HT1080 (cell line): Measurements from ENCODE around the gene COL4A3. TPM values are rescaled to one million over a fixed set of nuclear protein-coding genes. Genes with fewer than 3 reads are reported as not detected.
"Not testable (repeated sequence)": the region's sequence is repeated elsewhere in the genome, so short reads cannot be mapped to it uniquely, and the experiment has no call there.

Source experiments
- DNase-seq: peaks from one replicate; pipeline ENCODE4 v3.0.0-alpha.2; 2015; ENCODE audit warnings: low read depth
- total RNA-seq: library from RNA; depleted of rRNA; stranded (reverse); fragments of >200 nt; shearing (Covaris generic); gene quantifications from 2 replicates; pipeline ENCODE4 v1.2.3, GENCODE V29; 2014

The COL4A3 gene
- total RNA-seq, 1 experiment from 2014 or later, result not detected

DNA sequence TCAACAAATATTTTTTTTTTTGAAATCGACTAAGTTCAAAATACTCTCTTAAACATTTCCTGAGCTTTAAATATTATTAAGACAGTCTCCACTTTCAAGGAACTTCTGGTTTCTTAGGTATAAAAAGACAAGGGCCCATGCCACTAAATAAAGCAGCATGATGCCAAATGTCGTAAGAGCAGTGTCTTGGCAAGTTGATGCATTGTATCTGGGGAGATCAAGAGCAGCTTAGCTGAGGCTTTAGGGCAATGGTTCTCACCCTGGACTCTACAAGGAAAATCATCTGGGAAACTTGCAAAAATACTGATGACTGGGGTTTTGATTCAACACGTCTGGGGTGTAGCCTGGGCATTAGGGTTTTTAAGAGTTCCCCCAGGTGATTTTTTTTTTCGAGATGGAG lies 41.3 kb downstream of the COL4A3 start:
- DNase-seq, result no peak

GRCh38 chr2:227206406-227206805 lies 42.0 kb downstream of the COL4A3 start:
- no peak for DNase-seq

- no peak for DNase-seq
Measured at GRCh38 chr2:227207573-227207972, 43.1 kb downstream of the COL4A3 start.

DNA sequence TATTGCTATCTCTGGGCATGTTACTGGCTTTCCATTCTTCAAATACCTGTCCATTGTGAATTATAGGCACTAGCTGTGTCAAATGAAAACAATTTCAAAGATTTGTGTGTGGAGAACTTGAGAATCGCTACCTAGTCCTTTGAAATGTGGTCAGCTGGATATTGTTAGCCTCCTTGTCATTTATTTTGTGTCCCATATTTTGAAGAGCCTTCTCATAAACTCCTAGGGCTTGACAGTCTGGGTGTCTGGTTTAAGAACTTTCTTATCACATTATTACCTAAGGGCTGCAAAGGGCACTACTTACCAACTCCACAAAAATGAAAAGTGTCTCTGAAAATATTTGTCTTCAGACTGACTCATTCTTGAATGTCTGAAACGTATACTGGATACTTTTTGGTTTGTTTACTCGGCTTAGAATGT lies 50.2 kb downstream of the COL4A3 start:
- no peak for DNase-seq

DNA sequence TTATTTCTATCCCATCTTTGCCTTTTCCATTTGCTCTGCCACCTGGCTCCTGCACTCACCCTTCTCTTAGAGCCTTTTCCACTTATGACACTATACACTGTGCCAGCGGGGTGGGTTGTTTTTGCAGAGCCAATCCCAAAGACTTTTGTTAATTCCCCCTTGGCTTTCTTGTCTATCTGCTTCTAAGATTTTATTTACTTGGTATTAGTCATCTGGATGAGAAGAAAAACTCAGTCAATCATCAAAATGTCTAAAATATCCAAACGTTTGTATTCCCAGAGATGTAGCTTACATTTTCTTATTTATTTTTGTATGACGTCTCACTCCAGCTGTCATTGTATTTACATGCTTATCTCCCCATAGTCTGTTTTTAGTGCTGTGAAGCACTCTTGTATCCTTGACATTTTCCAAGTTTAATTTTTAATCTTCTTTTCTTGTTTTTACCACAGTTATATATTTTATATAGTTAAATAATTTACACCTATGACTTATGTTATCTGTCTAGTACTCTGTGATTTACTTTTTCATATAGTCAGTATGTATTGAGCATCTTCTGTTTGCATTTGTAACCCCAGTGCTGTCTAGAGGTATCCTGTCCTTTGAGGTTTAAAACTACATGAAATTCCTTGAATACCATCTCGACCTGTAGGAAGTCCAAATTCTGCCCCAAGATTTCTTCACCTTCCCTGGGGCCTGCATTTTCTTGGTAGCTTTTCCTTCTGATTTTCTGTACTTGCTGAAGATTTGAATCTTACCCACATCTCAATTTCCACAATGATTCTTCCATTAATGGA lies 55.1 kb downstream of the COL4A3 start:
- DNase-seq, result no peak

DNA sequence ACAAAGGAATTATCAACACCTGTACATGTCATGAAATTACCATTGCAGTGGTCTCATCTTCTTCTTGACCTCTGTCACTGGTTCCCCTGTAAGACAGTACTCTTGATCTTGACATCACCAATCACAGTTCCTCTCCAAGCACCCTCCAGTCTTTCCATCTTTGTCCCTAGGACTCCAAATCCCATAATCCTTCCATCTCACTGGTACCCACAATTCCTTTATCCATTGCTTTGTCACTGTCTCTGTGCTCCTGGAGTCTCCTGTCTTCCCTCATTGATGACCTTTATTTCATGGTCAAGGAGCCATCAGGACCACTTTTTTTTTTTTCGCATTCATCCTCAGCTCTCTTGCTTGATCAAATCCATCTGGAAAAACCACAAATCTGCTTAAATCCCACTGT lies 56.7 kb downstream of the COL4A3 start:
- DNase-seq, result no peak

DNA sequence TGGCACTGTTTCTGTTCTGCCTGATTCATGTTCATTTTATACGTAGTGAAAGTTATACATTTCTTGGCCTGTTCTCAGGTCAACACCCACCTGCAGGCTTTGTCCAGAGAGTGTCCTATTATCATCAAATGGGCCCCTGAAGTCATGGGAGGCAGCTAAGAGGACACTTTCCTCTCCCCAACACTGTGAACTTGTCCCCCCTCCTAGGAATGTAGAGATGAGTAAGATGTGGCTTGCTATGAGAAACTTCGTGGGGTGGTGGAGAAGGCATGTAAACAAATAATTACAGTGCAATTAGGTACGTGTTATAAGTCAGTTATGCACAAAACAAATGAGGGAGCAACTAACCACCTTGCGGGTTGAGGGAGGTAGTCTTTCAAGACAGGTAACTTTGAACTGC lies 57.9 kb downstream of the COL4A3 start:
- no peak for DNase-seq

DNA sequence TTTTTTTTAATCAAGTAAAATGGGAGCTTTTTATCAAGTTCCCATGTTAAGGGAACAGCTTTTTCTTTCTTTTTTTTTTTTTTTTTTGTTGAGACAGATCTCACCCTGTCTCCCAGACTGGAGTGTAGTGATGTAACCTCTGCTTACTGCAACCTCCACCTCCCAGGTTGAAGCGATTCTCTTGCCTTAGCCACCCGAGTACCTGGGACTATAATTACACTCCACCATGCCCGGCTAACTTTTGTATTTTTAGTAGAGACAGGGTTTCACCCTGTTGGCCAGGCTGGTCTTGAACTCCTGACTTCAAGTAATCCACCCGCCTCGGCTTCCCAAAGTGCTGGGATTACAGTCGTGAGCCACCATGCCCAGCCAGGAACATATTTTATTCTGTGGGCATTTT lies 61.2 kb downstream of the COL4A3 start:
- DNase-seq, result not testable (repeated sequence)

GRCh38 chr2:227228061-227228667 lies 63.7 kb downstream of the COL4A3 start:
- peak; percentile 2 for DNase-seq

GRCh38 chr2:227230151-227230550 lies 65.7 kb downstream of the COL4A3 start:
- DNase-seq, result no peak

DNA sequence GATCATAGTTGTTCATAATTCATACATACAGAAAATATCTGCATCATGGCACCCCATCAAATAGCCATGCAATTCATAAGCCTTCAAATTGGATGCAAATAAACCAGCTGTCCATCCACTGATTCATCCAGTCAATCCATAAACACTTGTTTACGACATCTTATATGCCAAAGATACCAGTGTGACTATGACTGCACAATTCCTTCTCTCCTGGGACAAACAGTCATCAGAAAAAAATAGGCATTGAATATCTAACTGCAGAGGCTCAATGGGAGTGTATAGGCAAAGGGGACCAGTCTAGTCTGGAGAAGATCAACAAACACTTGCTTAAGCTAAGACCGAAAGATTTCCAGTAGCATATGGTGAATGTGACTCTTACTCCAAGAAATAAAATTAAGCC lies 70.0 kb downstream of the COL4A3 start:
- no peak for DNase-seq

GRCh38 chr2:227237786-227238185 lies 73.4 kb downstream of the COL4A3 start:
- DNase-seq, result no peak

DNA sequence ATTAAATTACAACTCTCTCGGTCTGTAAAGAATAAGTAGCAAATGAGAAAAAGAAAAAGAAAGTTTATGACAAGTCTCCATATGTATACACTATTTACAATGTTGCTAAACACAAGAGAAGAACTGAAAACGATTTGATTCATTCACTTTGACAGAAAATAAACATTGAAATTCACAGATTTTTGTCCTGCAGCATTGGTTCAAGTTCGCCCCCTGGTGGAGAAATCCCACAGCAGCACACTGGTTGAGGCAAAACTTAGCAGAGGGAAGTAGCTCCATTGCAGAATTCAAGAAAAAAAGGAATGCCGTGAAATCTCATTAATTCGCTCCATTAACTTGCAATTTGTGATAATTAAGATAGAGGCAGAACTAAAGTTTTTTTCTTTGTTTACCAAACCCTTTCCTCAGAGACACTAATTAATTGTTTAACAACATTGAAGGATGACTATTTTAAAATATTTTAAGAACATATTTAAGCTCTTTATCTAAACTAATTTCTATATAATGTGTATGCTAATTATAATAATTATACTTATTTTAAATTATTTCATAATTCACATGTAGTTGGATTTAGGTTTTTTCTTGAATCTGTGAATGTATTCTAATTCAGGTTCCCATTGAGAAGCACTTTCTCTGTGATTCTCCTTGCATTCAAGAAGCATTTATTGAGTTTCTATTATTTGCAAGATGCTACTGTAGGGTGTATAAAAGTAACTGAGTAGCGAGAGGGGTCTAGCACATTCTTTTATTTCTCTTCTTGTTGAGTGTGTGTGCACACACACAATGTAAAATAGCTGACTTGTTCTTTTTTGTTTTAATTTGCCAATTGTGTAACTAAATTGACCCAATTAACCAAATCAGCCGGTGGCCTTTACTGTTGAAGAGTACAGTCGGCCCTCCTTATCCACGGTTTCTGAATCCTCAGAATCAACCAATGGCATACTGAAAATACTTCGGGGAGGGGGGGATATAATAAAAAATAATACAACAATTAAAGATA lies 74.1 kb downstream of the COL4A3 start:
- DNase-seq, result peak; percentile 39

DNA sequence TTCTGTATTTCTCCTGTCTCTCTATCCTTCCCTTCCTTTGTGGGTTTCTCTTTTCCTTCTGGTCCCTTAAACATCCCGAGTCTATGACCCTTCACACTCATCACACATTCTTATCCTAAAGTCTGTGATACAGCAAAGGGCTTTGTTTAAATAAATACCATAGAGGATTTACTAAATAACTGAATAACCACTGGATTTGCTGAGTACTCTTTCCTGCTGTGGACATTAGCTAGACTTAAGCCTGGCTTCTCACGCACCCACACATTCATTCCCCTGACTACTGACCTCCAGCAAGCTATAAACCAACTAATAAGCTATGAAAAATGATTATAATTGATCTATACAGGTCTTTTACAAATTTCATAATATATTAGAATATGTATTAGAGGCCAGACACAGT lies 76.6 kb downstream of the COL4A3 start:
- DNase-seq, result no peak

- no peak for DNase-seq
Measured at GRCh38 chr2:227248876-227249275, 84.5 kb downstream of the COL4A3 start.

DNA sequence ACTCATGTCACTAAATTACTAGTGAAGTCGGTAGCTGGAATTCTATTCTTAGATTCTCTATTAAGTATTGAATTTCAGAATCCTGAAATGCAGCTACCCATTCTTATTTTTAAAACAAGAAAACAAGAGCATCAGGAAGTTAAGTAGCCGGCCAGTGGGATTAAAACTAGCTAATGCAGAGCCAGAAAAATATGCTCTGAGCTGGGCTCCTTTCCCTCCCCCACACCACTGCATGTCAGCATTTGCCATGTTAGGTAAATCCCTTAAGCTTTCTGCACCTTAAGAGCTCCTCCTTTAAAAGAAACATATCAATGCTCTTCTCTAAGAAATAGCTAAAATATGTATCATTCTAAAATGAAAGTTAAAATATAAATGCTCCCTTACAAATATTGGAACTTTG lies 88.4 kb downstream of the COL4A3 start:
- no peak for DNase-seq

DNA sequence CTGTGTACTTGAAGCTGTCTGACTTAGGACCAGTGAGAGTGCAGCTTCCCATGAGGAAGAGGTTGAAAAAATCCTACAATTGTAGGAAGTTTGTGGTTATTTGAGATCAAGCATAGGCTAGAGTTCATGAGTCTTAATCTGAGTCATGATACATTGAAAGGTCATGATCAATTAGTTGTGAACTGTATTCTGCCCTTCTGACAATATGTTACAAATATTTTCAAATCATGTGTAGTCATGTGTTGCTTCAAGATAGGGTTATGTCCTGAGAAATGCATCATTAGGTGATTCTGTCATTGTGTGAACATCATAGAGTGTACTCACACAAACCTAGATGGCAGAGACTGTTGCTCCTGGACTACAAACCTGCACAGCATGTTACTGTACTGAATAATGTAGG lies 92.2 kb downstream of the COL4A3 start:
- DNase-seq, result no peak

- DNase-seq, result no peak
Measured at GRCh38 chr2:227257820-227258219, 93.4 kb downstream of the COL4A3 start.

DNA sequence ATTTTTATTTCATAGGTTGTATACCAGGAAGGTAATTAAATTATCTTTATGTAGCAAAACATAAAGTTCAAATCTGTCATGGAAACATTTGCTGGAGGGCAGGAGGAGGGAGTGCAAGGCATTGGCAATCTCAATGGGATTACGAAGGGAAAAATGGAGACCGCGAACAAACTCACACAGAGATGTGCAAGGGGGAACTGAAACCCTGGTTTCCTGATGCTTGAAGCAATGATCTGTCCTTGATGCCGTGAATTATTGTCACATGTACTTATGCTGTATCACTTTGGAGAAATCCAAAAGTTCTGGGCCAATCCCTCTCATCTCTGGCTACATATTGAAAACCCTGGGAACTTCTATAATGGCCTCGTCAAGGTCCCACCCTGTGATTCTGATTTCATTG lies 95.6 kb downstream of the COL4A3 start:
- DNase-seq, result no peak

GRCh38 chr2:227267410-227268115 lies 103.1 kb downstream of the COL4A3 start:
- DNase-seq, result no peak

- no peak for DNase-seq
Measured at GRCh38 chr2:227280895-227281294, 116.5 kb downstream of the COL4A3 start.
